Measurements from ENCODE around the gene CFH.

DNA sequence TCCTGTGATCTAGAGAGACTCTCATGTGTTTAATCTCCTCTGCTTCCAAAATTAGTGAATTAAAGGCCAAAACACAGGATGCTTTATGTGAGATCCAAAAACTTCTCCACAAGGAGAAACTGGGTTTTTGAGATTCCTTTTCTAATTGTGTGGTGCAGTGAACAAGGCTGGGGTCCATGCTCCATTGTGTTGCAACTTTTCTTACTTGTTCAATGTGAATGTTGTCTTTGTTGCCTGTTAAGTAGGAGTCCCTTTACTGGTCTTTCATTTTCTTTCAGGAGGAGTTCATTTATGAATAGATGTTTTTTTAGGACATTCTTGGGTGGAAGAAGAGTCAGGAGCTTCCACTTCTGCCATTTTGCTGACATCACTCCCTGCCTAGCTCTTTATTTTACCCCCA lies 82.2 kb downstream of the CFH start:
- TF ChIP-seq, protein P1, sequence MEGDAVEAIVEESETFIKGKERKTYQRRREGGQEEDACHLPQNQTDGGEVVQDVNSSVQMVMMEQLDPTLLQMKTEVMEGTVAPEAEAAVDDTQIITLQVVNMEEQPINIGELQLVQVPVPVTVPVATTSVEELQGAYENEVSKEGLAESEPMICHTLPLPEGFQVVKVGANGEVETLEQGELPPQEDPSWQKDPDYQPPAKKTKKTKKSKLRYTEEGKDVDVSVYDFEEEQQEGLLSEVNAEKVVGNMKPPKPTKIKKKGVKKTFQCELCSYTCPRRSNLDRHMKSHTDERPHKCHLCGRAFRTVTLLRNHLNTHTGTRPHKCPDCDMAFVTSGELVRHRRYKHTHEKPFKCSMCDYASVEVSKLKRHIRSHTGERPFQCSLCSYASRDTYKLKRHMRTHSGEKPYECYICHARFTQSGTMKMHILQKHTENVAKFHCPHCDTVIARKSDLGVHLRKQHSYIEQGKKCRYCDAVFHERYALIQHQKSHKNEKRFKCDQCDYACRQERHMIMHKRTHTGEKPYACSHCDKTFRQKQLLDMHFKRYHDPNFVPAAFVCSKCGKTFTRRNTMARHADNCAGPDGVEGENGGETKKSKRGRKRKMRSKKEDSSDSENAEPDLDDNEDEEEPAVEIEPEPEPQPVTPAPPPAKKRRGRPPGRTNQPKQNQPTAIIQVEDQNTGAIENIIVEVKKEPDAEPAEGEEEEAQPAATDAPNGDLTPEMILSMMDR (IDR thresholded peaks at IDR 0.05): no peak
- no peak for TF ChIP-seq ZFX (IDR thresholded peaks at IDR 0.05; ENCODE audit: borderline replicate concordance)
